Ovary (tissue), 3 donors: Measurements from ENCODE around the gene P2RY8.

Experiments
- EP300 ChIP-seq: sonication (generic); formaldehyde crosslinking; IDR thresholded peaks from one replicate; pipeline ENCODE4 v1.6.1; 2017; ENCODE audit warnings: antibody characterized with exemption
- TF ChIP-seq, protein P1 (sequence below), 3 donors: fragments of 450-650 bp in 2 of 3; fragments of 200-600 bp in 1 of 3; IDR thresholded peaks; one replicate each; pipeline versions ENCODE4 v1.5.1 to v1.8.0; 2016 to 2022; ENCODE audit warnings: antibody characterized with exemption in 3 of 3, mild to moderate bottlenecking in 1 of 3
- donor health status: DM: no; HTN: no; CAD: no.

GRCh38 chrX:1496076-1496475, 40.9 kb downstream of the P2RY8 start:
- TF ChIP-seq, protein P1, sequence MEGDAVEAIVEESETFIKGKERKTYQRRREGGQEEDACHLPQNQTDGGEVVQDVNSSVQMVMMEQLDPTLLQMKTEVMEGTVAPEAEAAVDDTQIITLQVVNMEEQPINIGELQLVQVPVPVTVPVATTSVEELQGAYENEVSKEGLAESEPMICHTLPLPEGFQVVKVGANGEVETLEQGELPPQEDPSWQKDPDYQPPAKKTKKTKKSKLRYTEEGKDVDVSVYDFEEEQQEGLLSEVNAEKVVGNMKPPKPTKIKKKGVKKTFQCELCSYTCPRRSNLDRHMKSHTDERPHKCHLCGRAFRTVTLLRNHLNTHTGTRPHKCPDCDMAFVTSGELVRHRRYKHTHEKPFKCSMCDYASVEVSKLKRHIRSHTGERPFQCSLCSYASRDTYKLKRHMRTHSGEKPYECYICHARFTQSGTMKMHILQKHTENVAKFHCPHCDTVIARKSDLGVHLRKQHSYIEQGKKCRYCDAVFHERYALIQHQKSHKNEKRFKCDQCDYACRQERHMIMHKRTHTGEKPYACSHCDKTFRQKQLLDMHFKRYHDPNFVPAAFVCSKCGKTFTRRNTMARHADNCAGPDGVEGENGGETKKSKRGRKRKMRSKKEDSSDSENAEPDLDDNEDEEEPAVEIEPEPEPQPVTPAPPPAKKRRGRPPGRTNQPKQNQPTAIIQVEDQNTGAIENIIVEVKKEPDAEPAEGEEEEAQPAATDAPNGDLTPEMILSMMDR (IDR thresholded peaks at IDR 0.05), result no peak
- TF ChIP-seq EP300, result no peak
